Transverse colon (tissue), 4 donors: ENCODE measurements around the gene NELL2.

Experiments used
- CTCF ChIP-seq, 5 experiments: fragments of 200-600 bp in 3 of 5; fragments of 450-650 bp in 2 of 5; sonication (generic) in 3 of 5; IDR thresholded peaks; 1 replicate in 2 of 5; 2 replicates in 3 of 5; pipeline ENCODE4 v1.5.1; 2016 to 2017; ENCODE audit warnings: antibody characterized with exemption in 5 of 5, inconsistent platforms in 3 of 5, mild to moderate bottlenecking in 2 of 5, moderate library complexity in 1 of 5
- POLR2A ChIP-seq: fragments of 450-650 bp; IDR thresholded peaks from one replicate; pipeline ENCODE4 v1.6.1; 2016; ENCODE audit warnings: antibody characterized with exemption, mild to moderate bottlenecking, moderate library complexity
- POLR2AphosphoS5 ChIP-seq, 3 donors: sonication (generic); formaldehyde crosslinking; IDR thresholded peaks; one replicate each; pipeline ENCODE4 v1.6.1; 2016; ENCODE audit warnings: antibody characterized with exemption in 3 of 3

- TF ChIP-seq POLR2A (no peak), CTCF (IDR thresholded peaks at IDR 0.05) (no peak), POLR2AphosphoS5 (IDR thresholded peaks at IDR 0.05) (no peak)
Measured at GRCh38 chr12:44526655-44527182, 349.4 kb downstream of the NELL2 start.
